Activated CD8-positive, alpha-beta memory T cell treated with anti-CD3 and anti-CD28 coated beads, Interleukin-2, amount 50 U/mL, for 1 hour (primary cell): ENCODE measurements around the gene TMEM183A.
"Not testable (repeated sequence)": the region's sequence is repeated elsewhere in the genome, so short reads cannot be mapped to it uniquely, and the experiment has no call there.

ENCODE experiments used
- DNase-seq: peaks from one replicate; pipeline ENCODE4 v3.0.0-alpha.2; 2020; ENCODE audit errors: extremely low read depth

TMEM183A gene, protein sequence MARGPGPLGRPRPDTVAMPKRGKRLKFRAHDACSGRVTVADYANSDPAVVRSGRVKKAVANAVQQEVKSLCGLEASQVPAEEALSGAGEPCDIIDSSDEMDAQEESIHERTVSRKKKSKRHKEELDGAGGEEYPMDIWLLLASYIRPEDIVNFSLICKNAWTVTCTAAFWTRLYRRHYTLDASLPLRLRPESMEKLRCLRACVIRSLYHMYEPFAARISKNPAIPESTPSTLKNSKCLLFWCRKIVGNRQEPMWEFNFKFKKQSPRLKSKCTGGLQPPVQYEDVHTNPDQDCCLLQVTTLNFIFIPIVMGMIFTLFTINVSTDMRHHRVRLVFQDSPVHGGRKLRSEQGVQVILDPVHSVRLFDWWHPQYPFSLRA

GRCh38 chr1:203006948-203007871, at the start of gene TMEM183A:
TMEM183A (plus strand) TSS chr1:203007374; CDS start chr1:203007466, 92 bp downstream.
- DNase-seq, result peak; percentile 89

DNA sequence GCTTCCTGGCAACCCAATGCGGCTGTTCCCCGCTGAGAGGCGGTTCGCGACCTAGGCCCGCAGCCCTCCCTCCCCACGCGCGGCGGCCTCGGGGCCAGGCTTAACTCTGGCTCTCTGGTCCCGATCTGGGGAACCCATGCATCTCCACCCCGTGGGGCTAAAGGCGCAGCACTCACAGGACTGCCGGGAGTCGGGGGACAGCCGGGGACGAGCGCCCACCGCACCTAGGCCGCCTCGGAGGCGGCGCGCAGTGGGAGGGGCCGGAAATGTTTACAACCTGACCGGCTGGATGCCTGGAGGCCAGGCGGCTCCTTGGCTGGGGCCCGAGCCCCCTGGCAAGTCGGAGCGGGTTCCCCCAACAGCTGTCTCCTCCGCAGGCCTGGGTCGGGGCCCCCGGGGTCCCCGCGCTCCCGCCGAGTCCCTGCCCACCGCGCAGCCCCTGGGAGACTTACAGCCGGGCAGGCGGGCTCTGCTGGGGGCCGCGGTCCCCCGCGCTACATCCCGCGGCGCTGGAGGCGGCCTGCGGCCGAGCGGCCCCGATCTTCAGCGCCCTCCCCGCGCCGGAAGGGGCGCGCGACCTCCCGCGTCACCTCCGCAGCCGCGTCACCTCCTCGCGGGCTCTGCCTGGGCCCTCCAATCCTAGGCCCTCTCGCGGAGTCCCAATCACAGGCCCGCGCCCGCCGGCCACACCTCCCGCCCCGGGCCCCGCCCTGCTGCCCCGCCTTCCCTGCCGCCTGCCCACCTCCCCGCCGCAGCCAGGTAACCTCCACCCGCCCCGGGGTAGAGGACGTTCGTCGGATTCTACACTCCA, 49.2 kb upstream of the TMEM183A start, which contains the start of gene ADIPOR1:
Gene ADIPOR1, minus strand, starts transcription at position 580 of the 811 bp plus-strand sequence. CDS start 7,242 bp downstream, outside the sequence.
- DNase-seq, result peak; percentile 68

DNA sequence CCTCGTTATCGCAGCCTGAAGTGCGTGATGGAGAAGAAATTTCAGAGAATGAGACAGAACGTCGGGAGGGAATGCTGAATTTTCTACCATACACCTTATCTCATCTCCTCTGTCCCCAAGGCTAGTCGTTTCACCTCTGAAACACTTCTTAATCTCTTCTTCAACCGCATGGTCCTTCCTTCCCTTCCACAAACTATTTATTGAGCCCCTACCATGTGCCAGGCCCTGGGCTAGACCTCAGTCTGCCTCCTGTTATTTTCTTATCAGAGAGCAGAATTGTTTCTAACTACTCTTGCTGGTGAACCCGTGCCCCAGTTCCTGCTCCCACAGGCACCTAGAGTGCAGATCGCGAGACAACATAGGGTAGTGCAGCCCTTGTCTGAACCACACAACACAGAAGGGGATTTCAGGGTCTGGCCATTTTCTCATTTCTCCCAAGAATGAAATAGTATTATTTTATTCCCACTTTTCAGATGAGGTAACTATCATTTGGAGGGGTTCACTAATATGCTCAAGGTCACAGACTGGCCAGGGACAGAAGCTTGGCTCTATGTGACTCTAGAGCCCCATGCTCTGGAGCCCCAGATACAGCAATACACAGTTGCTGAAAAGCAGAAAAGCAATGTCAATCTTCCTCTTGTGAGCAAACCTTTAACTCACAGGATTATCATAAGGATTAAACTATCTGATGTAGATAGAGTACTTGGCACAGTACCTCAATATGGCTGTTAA, 48.5 kb upstream of the TMEM183A start:
- DNase-seq, result no peak

DNA sequence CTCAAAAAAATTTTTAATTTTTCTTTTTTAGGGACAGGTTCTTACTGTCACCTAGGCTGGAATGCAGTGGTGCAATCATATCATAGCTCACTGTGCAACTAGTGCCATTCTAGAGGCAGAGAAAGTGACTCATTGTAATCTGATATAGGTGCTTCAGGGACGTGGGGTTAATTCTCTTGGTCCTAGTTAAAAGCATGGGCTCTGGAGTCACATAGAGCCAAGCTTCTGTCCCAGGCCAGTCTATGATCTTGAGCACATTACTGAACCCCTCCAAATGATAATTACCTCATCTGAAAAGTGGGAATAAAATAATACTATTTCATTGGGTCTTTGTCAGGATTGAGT, 47.9 kb upstream of the TMEM183A start:
- no peak for DNase-seq

DNA sequence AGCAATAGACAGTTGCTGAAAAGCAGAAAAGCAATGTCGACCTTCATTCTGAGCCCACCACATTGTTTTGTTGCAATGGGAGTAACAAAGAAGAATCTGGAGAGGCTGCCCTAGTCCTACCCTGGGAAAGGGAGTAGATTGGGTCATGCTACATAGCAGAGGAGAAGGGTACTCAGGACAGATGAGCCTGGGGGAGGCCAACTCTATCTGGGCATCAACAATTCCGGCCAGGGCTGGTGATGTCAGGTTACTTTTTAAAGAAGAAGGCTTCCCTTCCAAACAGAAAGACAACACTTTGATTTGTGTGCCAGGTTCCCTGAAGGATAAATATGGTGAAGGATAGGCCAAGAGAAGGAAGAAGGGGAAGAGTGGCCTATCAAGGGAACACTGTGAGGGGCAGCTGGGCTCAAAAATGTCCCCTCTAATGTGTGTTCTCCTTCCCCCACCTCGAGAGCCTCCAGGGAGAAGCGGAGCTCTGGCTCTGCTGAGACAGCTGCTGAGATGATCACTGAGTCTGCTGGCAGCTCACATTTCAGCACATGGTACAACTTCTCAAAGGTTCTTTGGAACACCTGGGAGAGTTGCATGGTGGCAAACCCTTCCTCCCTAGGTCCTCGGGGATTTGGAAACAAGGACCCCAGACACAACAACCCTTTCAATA, 45.8 kb upstream of the TMEM183A start:
- no peak for DNase-seq

DNA sequence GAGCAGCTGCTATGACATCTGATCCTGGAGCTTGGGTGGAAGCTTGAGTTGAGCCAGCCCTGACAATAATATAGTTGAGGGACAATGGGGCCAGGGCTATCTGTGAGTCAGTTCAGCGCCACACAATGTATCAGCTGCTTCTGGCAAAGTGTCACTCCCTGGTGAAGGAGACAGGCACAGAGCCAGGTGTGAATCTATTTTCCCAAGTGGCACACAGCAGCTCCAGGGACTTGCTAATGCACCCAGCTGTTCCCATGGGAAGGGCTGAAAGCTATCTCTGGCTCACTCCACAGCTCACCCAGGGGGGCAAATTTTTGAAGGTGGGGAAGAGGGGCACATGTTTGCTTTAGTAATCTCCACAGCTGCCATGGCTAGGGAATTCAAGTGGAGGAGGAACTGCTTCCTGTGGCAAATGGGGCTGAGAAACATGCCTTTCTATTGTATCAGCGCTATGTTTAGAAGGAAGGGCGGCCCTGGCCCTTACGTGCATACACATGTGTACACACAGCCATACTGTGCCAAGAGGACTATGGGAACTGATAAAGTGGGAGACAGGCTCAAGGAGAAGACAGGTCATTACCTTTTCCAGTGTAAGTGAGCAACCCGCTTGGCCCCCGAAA, 42.3 kb upstream of the TMEM183A start:
- no peak for DNase-seq

- no peak for DNase-seq
Observed at GRCh38 chr1:202965422-202965821, 41.8 kb upstream of the TMEM183A start.

DNA sequence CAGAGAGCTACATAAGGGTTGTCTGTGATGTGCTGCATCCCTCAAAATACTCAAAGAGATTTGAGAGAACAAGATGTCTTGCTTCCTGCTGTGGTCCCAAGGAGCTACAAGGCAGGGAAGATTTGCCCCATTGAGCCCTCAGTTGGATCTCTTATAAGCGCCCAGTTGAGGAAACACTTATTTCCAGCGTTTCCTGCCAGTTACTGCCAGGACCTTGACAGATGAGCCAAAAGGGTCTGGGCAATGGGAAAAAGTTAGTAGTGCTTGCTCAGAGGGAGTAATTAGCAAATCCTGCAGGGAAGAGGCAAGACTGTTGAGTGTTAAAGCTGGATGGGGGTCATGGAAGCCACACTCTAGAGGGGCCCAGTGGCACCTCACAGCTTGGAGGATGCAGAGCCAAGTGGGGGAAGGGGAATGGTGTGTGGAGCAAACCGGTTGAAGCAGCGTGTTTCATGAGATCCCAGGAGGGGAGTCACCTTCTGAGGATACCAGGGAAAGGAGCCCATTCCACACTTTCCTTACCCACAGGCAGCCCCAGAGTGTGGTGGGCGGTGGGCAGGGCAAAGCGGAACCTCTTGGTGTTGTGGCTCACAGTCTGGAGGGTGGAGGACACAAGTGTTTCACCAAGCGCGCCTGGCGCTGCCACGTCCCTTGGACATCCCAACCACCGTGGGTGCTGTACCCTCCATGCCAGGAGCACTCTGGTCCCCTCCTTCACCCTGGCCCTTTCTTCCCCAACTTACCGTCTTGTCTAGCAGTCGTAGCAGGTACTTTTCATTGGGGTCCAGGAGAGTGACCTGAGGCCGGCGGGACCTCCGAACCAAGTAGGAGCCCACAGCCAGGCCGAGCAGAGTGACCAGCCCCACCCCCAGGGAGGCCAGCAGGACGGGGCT, 40.9 kb upstream of the TMEM183A start:
- no peak for DNase-seq

- DNase-seq, result no peak
Observed at GRCh38 chr1:202967684-202968281, 39.4 kb upstream of the TMEM183A start.

- DNase-seq, result no peak
Observed at GRCh38 chr1:202968351-202968750, 38.8 kb upstream of the TMEM183A start.

GRCh38 chr1:202968895-202969295, 38.3 kb upstream of the TMEM183A start:
- DNase-seq, result no peak

- no peak for DNase-seq
Observed at GRCh38 chr1:202972046-202972445, 35.1 kb upstream of the TMEM183A start.

GRCh38 chr1:202974856-202975255, 32.3 kb upstream of the TMEM183A start:
- DNase-seq, result no peak

- DNase-seq, result no peak
Observed at GRCh38 chr1:202976633-202977032, 30.5 kb upstream of the TMEM183A start.

GRCh38 chr1:202979459-202979858, 27.7 kb upstream of the TMEM183A start:
- no peak for DNase-seq

DNA sequence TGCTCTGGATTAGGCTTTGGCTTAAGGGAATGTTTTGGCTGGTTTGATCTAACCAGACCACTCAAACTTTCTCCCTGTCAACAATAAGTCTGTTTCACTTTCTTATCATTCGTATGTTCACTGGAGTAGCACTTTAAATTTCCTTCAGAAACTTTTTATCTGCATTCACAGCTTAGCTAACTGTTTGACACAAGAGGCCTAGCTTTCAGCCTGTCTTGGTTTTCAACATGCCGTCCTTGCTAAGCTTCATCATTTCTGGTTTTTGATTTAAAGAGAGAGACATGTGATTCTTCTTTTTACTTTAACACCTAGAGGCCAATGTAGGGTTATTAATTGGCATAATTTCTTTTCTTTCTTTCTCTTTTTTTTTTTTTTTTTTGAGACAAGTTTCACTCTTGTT, 25.2 kb upstream of the TMEM183A start:
- no peak for DNase-seq

GRCh38 chr1:202982715-202983430, 24.3 kb upstream of the TMEM183A start:
- no peak for DNase-seq

DNA sequence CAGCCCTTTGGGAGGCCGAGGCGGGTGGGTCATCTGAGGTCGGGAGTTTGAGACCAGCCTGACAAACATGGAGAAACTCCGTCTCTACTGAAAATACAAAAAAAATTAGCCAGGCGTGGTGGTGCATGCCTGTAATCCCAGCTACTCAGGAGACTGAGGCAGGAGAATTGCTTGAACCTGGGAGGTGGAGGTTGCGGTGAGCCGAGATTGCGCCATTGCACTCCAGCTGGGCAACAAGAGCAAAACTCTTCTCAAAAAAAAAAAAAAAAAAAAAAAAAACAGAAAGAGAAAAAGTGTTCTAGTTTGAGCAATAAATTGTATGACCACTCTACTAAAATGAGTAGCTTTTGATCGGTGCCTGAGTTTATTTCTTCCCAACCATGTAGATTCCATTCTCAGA, 21.1 kb upstream of the TMEM183A start:
- DNase-seq, result not testable (repeated sequence)
